HCEC 1CT (cell line): Measurements from ENCODE around the gene ASPN.

Experiments used
- DNase-seq: peaks from one replicate; pipeline ENCODE4 v3.0.0-alpha.2; 2017

The ASPN gene

GRCh38 chr9:92503156-92503555 is 20.9 kb upstream of the ASPN start:
- DNase-seq = no peak

- peak; percentile 35 for DNase-seq
These were observed 19.5 kb upstream of the ASPN start for GRCh38 chr9:92501671-92502393.

- DNase-seq = no peak
These were observed 18.4 kb upstream of the ASPN start for GRCh38 chr9:92500725-92501124.

- DNase-seq = no peak
These were observed 17.4 kb upstream of the ASPN start for GRCh38 chr9:92499701-92500100.

- peak; percentile 23 for DNase-seq
These were observed 14.3 kb upstream of the ASPN start for GRCh38 chr9:92496396-92497176.

- DNase-seq = no peak
These were observed 12.6 kb upstream of the ASPN start for GRCh38 chr9:92494856-92495255.

GRCh38 chr9:92493749-92494387 is 11.6 kb upstream of the ASPN start:
- no peak for DNase-seq

- DNase-seq = no peak
These were observed 10.6 kb upstream of the ASPN start for GRCh38 chr9:92492781-92493401.

- DNase-seq = peak; percentile 67
These were observed 6.6 kb upstream of the ASPN start for GRCh38 chr9:92488681-92489550.

GRCh38 chr9:92486371-92486770 is 4.1 kb upstream of the ASPN start:
- DNase-seq = no peak

- DNase-seq = no peak
These were observed 2.3 kb upstream of the ASPN start for GRCh38 chr9:92484563-92484962.

GRCh38 chr9:92483627-92484545 is 1.6 kb upstream of the ASPN start:
- peak; percentile 51 for DNase-seq

GRCh38 chr9:92482805-92483204 is 499 bp upstream of the ASPN start:
- DNase-seq = no peak

- peak; percentile 45 for DNase-seq
These were observed 1.2 kb downstream of the ASPN start for GRCh38 chr9:92480986-92481633.

- peak; percentile 37 for DNase-seq
These were observed 2.0 kb downstream of the ASPN start for GRCh38 chr9:92480291-92480771.

GRCh38 chr9:92479346-92479745 is 3.0 kb downstream of the ASPN start:
- DNase-seq = no peak

- no peak for DNase-seq
These were observed 3.5 kb downstream of the ASPN start for GRCh38 chr9:92478783-92479182.

GRCh38 chr9:92476962-92477361 is 5.3 kb downstream of the ASPN start:
- no peak for DNase-seq

GRCh38 chr9:92474587-92474986 is 7.7 kb downstream of the ASPN start:
- DNase-seq = no peak

- DNase-seq = peak; percentile 40
These were observed 14.1 kb downstream of the ASPN start for GRCh38 chr9:92468206-92468605.

GRCh38 chr9:92467511-92467910 is 14.8 kb downstream of the ASPN start:
- no peak for DNase-seq
